GM19351 (cell line): ENCODE results near the gene ZNF778.

Experiments
- ATAC-seq: cut with Tn5 transposase; IDR thresholded peaks from one replicate; pipeline ENCODE4 v1.9.1; 2021; ENCODE audit warnings: mild to moderate bottlenecking, moderate library complexity; ENCODE audit not compliant: unreplicated experiment

ZNF778 gene

GRCh38 chr16:89274561-89275283 lies 57.2 kb downstream of the ZNF778 start:
- ATAC-seq, result no peak

GRCh38 chr16:89275284-89275584 lies 57.7 kb downstream of the ZNF778 start:
- no peak for ATAC-seq

GRCh38 chr16:89275837-89276720 lies 58.6 kb downstream of the ZNF778 start:
- no peak for ATAC-seq

- no peak for ATAC-seq
Measured at GRCh38 chr16:89277049-89277448, 59.5 kb downstream of the ZNF778 start.

GRCh38 chr16:89277641-89278341 lies 60.3 kb downstream of the ZNF778 start:
- ATAC-seq, result no peak

GRCh38 chr16:89278441-89279240 lies 61.1 kb downstream of the ZNF778 start:
- no peak for ATAC-seq

GRCh38 chr16:89279666-89280481 lies 62.4 kb downstream of the ZNF778 start:
- ATAC-seq, result no peak

- ATAC-seq, result no peak
Measured at GRCh38 chr16:89280546-89281188, 63.2 kb downstream of the ZNF778 start.

- ATAC-seq, result no peak
Measured at GRCh38 chr16:89281189-89281577, 63.7 kb downstream of the ZNF778 start.

- no peak for ATAC-seq
Measured at GRCh38 chr16:89281829-89282228, 64.3 kb downstream of the ZNF778 start.

- no peak for ATAC-seq
Measured at GRCh38 chr16:89282523-89282922, 65.0 kb downstream of the ZNF778 start.

GRCh38 chr16:89283449-89283848 lies 65.9 kb downstream of the ZNF778 start:
- no peak for ATAC-seq

- no peak for ATAC-seq
Measured at GRCh38 chr16:89285381-89285780, 67.9 kb downstream of the ZNF778 start.

GRCh38 chr16:89286096-89286495 lies 68.6 kb downstream of the ZNF778 start:
- ATAC-seq, result no peak
